HG02571 (cell line): ENCODE results near the gene ABCC12.

ENCODE experiments used
- ATAC-seq: cut with Tn5 transposase; IDR thresholded peaks from one replicate; pipeline ENCODE4 v1.9.1; 2021; ENCODE audit warnings: mild to moderate bottlenecking, moderate library complexity; ENCODE audit not compliant: unreplicated experiment

ABCC12 gene

GRCh38 chr16:48133455-48134211 is 22.2 kb downstream of the ABCC12 start:
- ATAC-seq: no peak

- no peak for ATAC-seq
Observed at GRCh38 chr16:48132696-48133095, 23.1 kb downstream of the ABCC12 start.

- ATAC-seq: no peak
Observed at GRCh38 chr16:48131201-48131935, 24.4 kb downstream of the ABCC12 start.

GRCh38 chr16:48129926-48130325 is 25.9 kb downstream of the ABCC12 start:
- ATAC-seq: no peak

GRCh38 chr16:48128769-48129168 is 27.0 kb downstream of the ABCC12 start:
- ATAC-seq: no peak

- no peak for ATAC-seq
Observed at GRCh38 chr16:48126801-48127644, 28.8 kb downstream of the ABCC12 start.

- ATAC-seq: no peak
Observed at GRCh38 chr16:48125888-48126287, 29.9 kb downstream of the ABCC12 start.

- ATAC-seq: no peak
Observed at GRCh38 chr16:48124266-48124665, 31.5 kb downstream of the ABCC12 start.

GRCh38 chr16:48123104-48123788 is 32.5 kb downstream of the ABCC12 start:
- ATAC-seq: peak; percentile 72

GRCh38 chr16:48121276-48121675 is 34.5 kb downstream of the ABCC12 start:
- ATAC-seq: no peak

GRCh38 chr16:48118841-48119240 is 37.0 kb downstream of the ABCC12 start:
- ATAC-seq: no peak

GRCh38 chr16:48117217-48118105 is 38.3 kb downstream of the ABCC12 start:
- ATAC-seq: no peak

- no peak for ATAC-seq
Observed at GRCh38 chr16:48115299-48115698, 40.5 kb downstream of the ABCC12 start.

- no peak for ATAC-seq
Observed at GRCh38 chr16:48114410-48114809, 41.4 kb downstream of the ABCC12 start.

- ATAC-seq: no peak
Observed at GRCh38 chr16:48113471-48113870, 42.3 kb downstream of the ABCC12 start.

- no peak for ATAC-seq
Observed at GRCh38 chr16:48113001-48113400, 42.8 kb downstream of the ABCC12 start.

- ATAC-seq: no peak
Observed at GRCh38 chr16:48112600-48112999, 43.2 kb downstream of the ABCC12 start.

GRCh38 chr16:48110982-48111381 is 44.8 kb downstream of the ABCC12 start:
- no peak for ATAC-seq

- no peak for ATAC-seq
Observed at GRCh38 chr16:48110000-48110399, 45.8 kb downstream of the ABCC12 start.

GRCh38 chr16:48109475-48109874 is 46.3 kb downstream of the ABCC12 start:
- no peak for ATAC-seq
